ENCODE data around the gene VPS54. TPM values are rescaled to one million over a fixed set of nuclear protein-coding genes. Genes with fewer than 3 reads are reported as not detected.

The VPS54 gene
- polyA plus RNA-seq, 1 of the 3 experiments (the other 2 are of a cell fraction) = 5.3 TPM

DNA sequence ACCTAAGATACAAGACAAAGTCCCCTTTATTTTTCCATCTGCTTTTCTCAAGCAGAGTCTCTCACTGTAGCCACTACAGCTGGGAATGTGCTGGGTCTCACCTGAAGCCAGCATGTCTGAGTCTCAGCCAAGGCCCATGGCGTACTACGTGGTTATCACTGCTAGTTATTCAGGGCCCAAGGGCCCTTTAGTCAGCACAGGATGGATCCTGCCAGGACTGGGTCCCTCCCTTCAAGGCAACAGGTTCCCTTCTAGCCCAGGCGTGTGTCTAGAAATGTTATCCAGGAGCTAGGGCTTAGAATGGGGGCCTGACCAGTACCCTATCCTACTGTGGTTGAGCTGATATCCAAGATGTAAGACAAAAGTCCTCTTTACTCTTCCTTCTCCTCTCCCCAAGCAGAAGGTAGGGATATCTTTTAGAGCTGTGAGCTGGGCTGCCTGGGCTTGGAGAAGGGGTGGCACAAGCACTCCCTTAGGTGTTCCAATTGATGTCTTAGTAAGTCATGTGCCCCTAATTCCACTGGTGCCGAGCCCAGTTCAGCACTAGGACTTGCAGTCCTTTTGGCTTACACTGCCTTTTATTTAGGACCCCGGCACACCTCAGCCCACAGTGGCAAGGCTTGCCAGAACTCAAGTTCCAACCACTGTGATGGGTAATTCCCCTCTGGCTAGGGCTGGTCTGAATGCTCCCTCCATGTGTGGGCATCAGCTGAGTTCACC lies 17.7 kb downstream of the VPS54 start (continued):
- TF ChIP-seq, protein P1, sequence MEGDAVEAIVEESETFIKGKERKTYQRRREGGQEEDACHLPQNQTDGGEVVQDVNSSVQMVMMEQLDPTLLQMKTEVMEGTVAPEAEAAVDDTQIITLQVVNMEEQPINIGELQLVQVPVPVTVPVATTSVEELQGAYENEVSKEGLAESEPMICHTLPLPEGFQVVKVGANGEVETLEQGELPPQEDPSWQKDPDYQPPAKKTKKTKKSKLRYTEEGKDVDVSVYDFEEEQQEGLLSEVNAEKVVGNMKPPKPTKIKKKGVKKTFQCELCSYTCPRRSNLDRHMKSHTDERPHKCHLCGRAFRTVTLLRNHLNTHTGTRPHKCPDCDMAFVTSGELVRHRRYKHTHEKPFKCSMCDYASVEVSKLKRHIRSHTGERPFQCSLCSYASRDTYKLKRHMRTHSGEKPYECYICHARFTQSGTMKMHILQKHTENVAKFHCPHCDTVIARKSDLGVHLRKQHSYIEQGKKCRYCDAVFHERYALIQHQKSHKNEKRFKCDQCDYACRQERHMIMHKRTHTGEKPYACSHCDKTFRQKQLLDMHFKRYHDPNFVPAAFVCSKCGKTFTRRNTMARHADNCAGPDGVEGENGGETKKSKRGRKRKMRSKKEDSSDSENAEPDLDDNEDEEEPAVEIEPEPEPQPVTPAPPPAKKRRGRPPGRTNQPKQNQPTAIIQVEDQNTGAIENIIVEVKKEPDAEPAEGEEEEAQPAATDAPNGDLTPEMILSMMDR (IDR thresholded peaks at IDR 0.05) = no peak
- TF ChIP-seq SIN3A (IDR thresholded peaks at IDR 0.05; ENCODE audit: borderline replicate concordance, low read depth, low read length) = no peak
- TF ChIP-seq, protein P2, sequence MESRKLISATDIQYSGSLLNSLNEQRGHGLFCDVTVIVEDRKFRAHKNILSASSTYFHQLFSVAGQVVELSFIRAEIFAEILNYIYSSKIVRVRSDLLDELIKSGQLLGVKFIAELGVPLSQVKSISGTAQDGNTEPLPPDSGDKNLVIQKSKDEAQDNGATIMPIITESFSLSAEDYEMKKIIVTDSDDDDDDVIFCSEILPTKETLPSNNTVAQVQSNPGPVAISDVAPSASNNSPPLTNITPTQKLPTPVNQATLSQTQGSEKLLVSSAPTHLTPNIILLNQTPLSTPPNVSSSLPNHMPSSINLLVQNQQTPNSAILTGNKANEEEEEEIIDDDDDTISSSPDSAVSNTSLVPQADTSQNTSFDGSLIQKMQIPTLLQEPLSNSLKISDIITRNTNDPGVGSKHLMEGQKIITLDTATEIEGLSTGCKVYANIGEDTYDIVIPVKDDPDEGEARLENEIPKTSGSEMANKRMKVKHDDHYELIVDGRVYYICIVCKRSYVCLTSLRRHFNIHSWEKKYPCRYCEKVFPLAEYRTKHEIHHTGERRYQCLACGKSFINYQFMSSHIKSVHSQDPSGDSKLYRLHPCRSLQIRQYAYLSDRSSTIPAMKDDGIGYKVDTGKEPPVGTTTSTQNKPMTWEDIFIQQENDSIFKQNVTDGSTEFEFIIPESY (IDR thresholded peaks at IDR 0.05; ENCODE audit: borderline replicate concordance, low read depth) = no peak

DNA sequence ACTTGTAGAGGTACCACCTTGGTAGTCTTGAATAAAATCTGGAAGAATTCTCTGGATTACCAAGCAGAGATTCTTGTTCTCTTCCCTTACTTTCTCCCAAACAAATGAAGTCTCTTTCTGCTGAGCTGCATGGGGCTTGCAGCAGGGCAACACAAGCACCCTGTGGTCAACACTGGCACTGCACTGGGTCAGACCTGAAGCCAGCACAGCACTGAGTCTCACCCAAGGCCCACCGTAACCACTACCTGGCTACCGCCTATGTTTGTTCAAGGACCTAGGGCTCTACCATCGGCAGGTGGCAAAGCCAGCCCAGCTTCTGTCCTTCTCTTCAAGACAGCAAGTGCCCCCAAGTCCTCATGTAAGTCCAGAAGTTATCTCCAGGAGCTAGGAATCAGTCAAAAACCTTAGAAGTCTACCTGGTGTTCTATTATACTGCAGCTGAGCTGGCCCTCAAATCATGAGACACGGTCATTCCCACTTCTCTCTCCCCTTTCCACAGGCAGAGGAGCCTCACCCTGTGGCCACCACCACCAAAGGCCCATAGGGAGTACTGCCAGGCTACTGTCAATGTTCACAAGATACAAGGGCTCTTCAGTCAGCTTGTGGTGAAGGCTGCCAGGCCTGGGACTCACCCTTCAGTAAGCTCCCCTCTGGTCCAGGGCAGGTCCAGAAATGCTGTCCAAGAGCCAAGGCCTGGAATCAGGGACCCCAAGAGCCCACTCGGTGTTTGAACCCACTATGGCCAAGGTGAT lies 18.4 kb downstream of the VPS54 start:
- Histone ChIP-seq H3K79me2 (ENCODE audit: insufficient read depth) (peaks cover 52% of the 10 kb centered on the region), H3K36me3 (replicated peaks in 1 of 2; ENCODE audit: control insufficient read depth in 1 of 2, insufficient read depth in 2 of 2, low read length in 1 of 2) (peaks cover 2 to 17% of the 10 kb centered on the region in 2 experiments), H3F3A (replicated peaks; ENCODE audit: insufficient read depth) (no peaks in the 10 kb centered on the region), H3K4me2 (no peak overlapping the region), H2AFZ (ENCODE audit: low read depth) (no peak overlapping the region), H3K9ac (no peak overlapping the region), H4K20me1 (ENCODE audit: insufficient read depth) (peaks cover 14% of the 10 kb centered on the region; the same call in 1 of the 2 replicates), H3K9me3 (no peaks in the 10 kb centered on the region), H3K27ac (ENCODE audit: low read depth in 2 of 2, low read length in 1 of 2) (no peak overlapping the region), H3K27me3 (ENCODE audit: insufficient read depth) (no peaks in the 10 kb centered on the region), H3K9me2 (no peaks in the 10 kb centered on the region), H3K4me1 (ENCODE audit: control insufficient read depth in 1 of 2, insufficient read depth in 2 of 2, low read depth in 1 of 2, low read length in 1 of 2) (no peaks in the 10 kb centered on the region; a peak in 2 of 4 replicates), H3K4me3 (ENCODE audit: low read depth in 2 of 2, low read length in 1 of 2) (no peak overlapping the region)
- DNase-seq = no peak
- POLR2A ChIA-PET = no interaction called here
- 100% methylated on average over 3 of the region's 5 CpGs for WGBS (ENCODE audit: low lambda C conversion rate)
- TF ChIP-seq JUND (IDR thresholded peaks at IDR 0.05) = no peak
- no peak for TF ChIP-seq RAD21 (IDR thresholded peaks at IDR 0.05; ENCODE audit: low read length)
- no peak for TF ChIP-seq TEAD4 (IDR thresholded peaks at IDR 0.05; ENCODE audit: borderline replicate concordance, insufficient read depth)
- TF ChIP-seq YY1 (IDR thresholded peaks at IDR 0.05; ENCODE audit: low read depth) = no peak
- CTCF ChIA-PET = interaction anchor here (0.7 to 0.8 kb wide), 2 partner anchors 11 to 18 kb away, joined by 3 read pairs; no protein-coding TSS in a partner anchor

DNA sequence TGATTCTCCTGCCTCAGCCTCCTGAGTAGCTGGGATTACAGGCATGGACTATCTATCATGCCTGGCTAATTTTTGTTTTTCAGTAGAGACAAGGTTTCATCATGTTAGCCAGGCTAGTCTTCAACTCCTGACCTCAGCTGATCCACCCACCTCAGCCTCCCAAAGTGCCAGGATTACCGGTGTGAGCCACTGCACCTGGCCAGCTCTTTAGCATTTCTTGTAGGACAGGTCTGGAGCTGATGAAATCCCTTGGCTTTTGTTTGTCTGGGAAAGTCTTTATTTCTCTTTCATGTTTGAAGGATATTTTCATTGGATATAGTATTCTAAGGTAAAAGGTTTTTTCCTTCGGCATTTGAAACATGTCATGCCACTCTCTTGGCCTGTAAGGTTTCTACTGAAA lies 20.2 kb downstream of the VPS54 start:
- no peaks in the 10 kb centered on the region for H3K9me3 ChIP-seq
- no peaks in the 10 kb centered on the region; a peak in 2 of 4 replicates for H3K4me1 ChIP-seq (ENCODE audit: control insufficient read depth in 1 of 2, insufficient read depth in 2 of 2, low read depth in 1 of 2, low read length in 1 of 2)
- H3K4me3 ChIP-seq (ENCODE audit: low read depth in 2 of 2, low read length in 1 of 2) = no peak overlapping the region
- ChIA-PET CTCF (no interaction called here), POLR2A (no interaction called here)
- H3K27ac ChIP-seq (ENCODE audit: low read depth in 2 of 2, low read length in 1 of 2) = no peak overlapping the region
- H3K27me3 ChIP-seq (ENCODE audit: insufficient read depth) = no peaks in the 10 kb centered on the region
- no peaks in the 10 kb centered on the region for H3F3A ChIP-seq (replicated peaks; ENCODE audit: insufficient read depth)
- 93% methylated on average over 2 of the region's 2 CpGs for WGBS (ENCODE audit: low lambda C conversion rate)
- peaks cover 55% of the 10 kb centered on the region for H3K79me2 ChIP-seq (ENCODE audit: insufficient read depth)
- H3K9me2 ChIP-seq = no peaks in the 10 kb centered on the region
- H3K4me2 ChIP-seq = no peak overlapping the region
- no peak overlapping the region for H2AFZ ChIP-seq (ENCODE audit: low read depth)
- H3K36me3 ChIP-seq (replicated peaks in 1 of 2; ENCODE audit: control insufficient read depth in 1 of 2, insufficient read depth in 2 of 2, low read length in 1 of 2) = peaks cover 2 to 17% of the 10 kb centered on the region in 2 experiments
- DNase-seq = no peak
- H3K9ac ChIP-seq = no peak overlapping the region
- peaks cover 11% of the 10 kb centered on the region; the same call in 1 of the 2 replicates for H4K20me1 ChIP-seq (ENCODE audit: insufficient read depth)
- TF ChIP-seq RAD21 (IDR thresholded peaks at IDR 0.05; ENCODE audit: low read length) = no peak
- TF ChIP-seq SMC3 (IDR thresholded peaks at IDR 0.05; ENCODE audit: low read depth, low read length) = no peak
- TF ChIP-seq, protein P1 (IDR thresholded peaks at IDR 0.05) = no peak
- TF ChIP-seq TEAD4 (IDR thresholded peaks at IDR 0.05; ENCODE audit: borderline replicate concordance, insufficient read depth) = no peak
- no peak for TF ChIP-seq RXRA (IDR thresholded peaks at IDR 0.05; ENCODE audit: borderline replicate concordance, low read depth)
- TF ChIP-seq, protein P3, sequence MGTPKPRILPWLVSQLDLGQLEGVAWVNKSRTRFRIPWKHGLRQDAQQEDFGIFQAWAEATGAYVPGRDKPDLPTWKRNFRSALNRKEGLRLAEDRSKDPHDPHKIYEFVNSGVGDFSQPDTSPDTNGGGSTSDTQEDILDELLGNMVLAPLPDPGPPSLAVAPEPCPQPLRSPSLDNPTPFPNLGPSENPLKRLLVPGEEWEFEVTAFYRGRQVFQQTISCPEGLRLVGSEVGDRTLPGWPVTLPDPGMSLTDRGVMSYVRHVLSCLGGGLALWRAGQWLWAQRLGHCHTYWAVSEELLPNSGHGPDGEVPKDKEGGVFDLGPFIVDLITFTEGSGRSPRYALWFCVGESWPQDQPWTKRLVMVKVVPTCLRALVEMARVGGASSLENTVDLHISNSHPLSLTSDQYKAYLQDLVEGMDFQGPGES (IDR thresholded peaks at IDR 0.05; ENCODE audit: low read depth, low read length) = no peak
- no peak for TF ChIP-seq EZH2phosphoT487 (IDR thresholded peaks at IDR 0.05; ENCODE audit: borderline replicate concordance, low read depth)
- TF ChIP-seq EP300 (IDR thresholded peaks at IDR 0.05; ENCODE audit: borderline replicate concordance in 1 of 2, low read depth in 1 of 2, low read length in 1 of 2) = no peak
- TF ChIP-seq MEF2A (IDR thresholded peaks at IDR 0.05; ENCODE audit: borderline replicate concordance, low read depth) = no peak
- no peak for TF ChIP-seq NRF1 (IDR thresholded peaks at IDR 0.05; ENCODE audit: low read depth, low read length)
